Heart left ventricle (tissue), 13 donors: ENCODE results near the gene LXN.

Experiments
- CTCF ChIP-seq, 12 donors: fragments of 200-600 bp; sonication (generic) in 4 of 12; IDR thresholded peaks; one replicate each; pipeline versions ENCODE4 v1.5.0 to v1.8.0; 2018 to 2022; ENCODE audit warnings: antibody characterized with exemption in 12 of 12, mild to moderate bottlenecking in 5 of 12
- POLR2A ChIP-seq, 2 donors: fragments of 450-650 bp; IDR thresholded peaks; one replicate each; pipeline ENCODE4 v1.6.1; 2017; ENCODE audit warnings: antibody characterized with exemption in 2 of 2, mild to moderate bottlenecking in 2 of 2, moderate library complexity in 2 of 2
- donor health status: ischemic (EF 13 %, LVEDD 7.1; RV severe dilation, severe dysfunction).
- donor health status: DM: no; HTN: yes; CAD: no.
- donor health status: DM: no; HTN: no; CAD: no.
- donor health status: ischemic (EF 25% LVEDD 6.9; RV normal size, moderate dysfunction).
- donor health status: ischemic (EF 25% LVEDD 5.7; RV mildly dilated, moderate dysfunction).
- donor health status: ischemic (EF 35%, LVEDD 5.7; RV mildly dilated, moderate dysfunction).
- donor health status: nonischemic (EF 11% LVEDD 7.7; RV severe dilation, severe dysfunction).
- donor health status: DM: yes; HTN: yes; CAD: no.
- donor health status: PGD.
- donor health status: ischemic (EF 29% LVEDD 5.4; RV normal size, mild dysfunction).
- donor health status: nonischemic (EF 23%, LVEDD 6.1; RV moderate dilation, normal function).

- TF ChIP-seq CTCF (IDR thresholded peaks at IDR 0.05) (no peak), POLR2A (IDR thresholded peaks at IDR 0.05) (no peak)
These were observed 22.7 kb downstream of the LXN start for GRCh38 chr3:158649791-158650190.
